SU-DHL-6 (cell line): ENCODE measurements around the gene KCNH6.

ENCODE experiments used
- H2AFZ ChIP-seq: fragments of 200-600 bp; sonication (generic); 2 replicates; pipeline ENCODE4 v1.6.1; 2014; ENCODE audit warnings: low read depth, mild to moderate bottlenecking, moderate library complexity, mixed read lengths, antibody characterized with exemption, low read length; ENCODE audit not compliant: severe bottlenecking
- H3F3A ChIP-seq: fragments of 200-600 bp; shearing (Covaris generic); 2 replicates; pipeline ENCODE4 v1.6.0; 2016; ENCODE audit warnings: antibody characterized with exemption, mild to moderate bottlenecking; ENCODE audit not compliant: insufficient read depth
- H3K27ac ChIP-seq: fragments of 200-600 bp; sonication (generic); 2 replicates; pipeline ENCODE4 v1.5.1; 2016; ENCODE audit warnings: low read depth, mild to moderate bottlenecking, low read length, moderate library complexity, mixed read lengths
- H3K27me3 ChIP-seq: fragments of 200-600 bp; sonication (generic), shearing (Covaris generic); 2 replicates; pipeline ENCODE4 v1.6.0; 2014; ENCODE audit warnings: mild to moderate bottlenecking, low read length
- H3K36me3 ChIP-seq: fragments of 200-600 bp; sonication (generic); 2 replicates; pipeline ENCODE4 v1.6.1; 2014; ENCODE audit warnings: mild to moderate bottlenecking, low read length, mixed read lengths
- H3K4me2 ChIP-seq: fragments of 300-600, 200-600 bp; shearing (Covaris generic), sonication (generic); 2 replicates; pipeline ENCODE4 v1.6.0; 2014; ENCODE audit warnings: low read length, low read depth, mild to moderate bottlenecking; ENCODE audit not compliant: poor library complexity, severe bottlenecking
- H3K4me3 ChIP-seq: fragments of 200-600 bp; sonication (generic); 2 replicates; pipeline ENCODE4 v1.5.1; 2014; ENCODE audit warnings: antibody characterized with exemption, low read length, mild to moderate bottlenecking, mixed read lengths; ENCODE audit not compliant: insufficient read depth, poor library complexity, severe bottlenecking
- H3K79me2 ChIP-seq: fragments of 200-600 bp; sonication (generic); 2 replicates; pipeline ENCODE4 v1.6.1; 2014; ENCODE audit warnings: mild to moderate bottlenecking, low read length, moderate library complexity; ENCODE audit not compliant: insufficient read depth
- H3K9ac ChIP-seq: fragments of 200-600 bp; sonication (generic); 2 replicates; pipeline ENCODE4 v1.7.0; 2014; ENCODE audit warnings: mild to moderate bottlenecking, low read length
- H3K9me2 ChIP-seq: fragments of 200-600 bp; sonication (generic); replicated peaks from 2 replicates; pipeline ENCODE4 v1.6.1; 2014; ENCODE audit warnings: low read length; ENCODE audit not compliant: insufficient read depth
- H3K9me3 ChIP-seq: fragments of 200-600 bp; sonication (generic); 2 replicates; pipeline ENCODE4 v1.6.1; 2014; ENCODE audit warnings: low read length, mixed read lengths; ENCODE audit not compliant: insufficient read depth
- H4K20me1 ChIP-seq: fragments of 200-600 bp; sonication (generic); 2 replicates; pipeline ENCODE4 v1.6.1; 2014; ENCODE audit warnings: low read depth, mild to moderate bottlenecking, antibody characterized with exemption, low read length, moderate library complexity, mixed read lengths
- EZH2phosphoT487 ChIP-seq: fragments of 200-600 bp; sonication (generic), shearing (Covaris generic); conservative IDR thresholded peaks from 2 replicates; pipeline ENCODE4 v1.6.1; 2018; ENCODE audit warnings: mild to moderate bottlenecking, antibody characterized with exemption, low read length, moderate library complexity, mixed read lengths
- TF ChIP-seq, protein P1 (sequence below): fragments of 200-600 bp; sonication (generic); IDR thresholded peaks from one replicate; pipeline ENCODE4 v1.5.1; 2017; ENCODE audit warnings: antibody characterized with exemption, mild to moderate bottlenecking, low read length, moderate library complexity; ENCODE audit not compliant: insufficient read depth, poor library complexity, severe bottlenecking

KCNH6 gene

DNA sequence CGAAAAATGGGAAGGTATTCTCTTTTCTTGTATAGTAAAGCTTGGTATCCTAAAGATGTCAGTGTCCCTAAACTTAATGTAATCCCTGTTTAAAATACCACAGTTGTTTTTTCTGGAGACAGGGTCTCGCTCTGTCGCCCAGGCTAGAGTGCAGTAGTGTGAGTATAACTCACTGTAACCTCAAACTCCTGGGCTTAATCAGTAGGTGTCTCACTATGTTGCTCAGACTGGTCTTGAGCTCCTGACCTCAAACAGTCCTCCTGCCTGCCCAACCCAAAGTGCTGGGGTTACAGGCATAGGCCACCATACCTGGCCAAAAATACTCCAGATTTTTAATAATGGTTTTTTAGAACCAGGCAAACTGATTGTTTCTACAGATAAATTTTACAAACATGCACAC is 35.3 kb downstream of the KCNH6 start:
- Histone ChIP-seq H3K9me2 (no peaks in the 10 kb centered on the region), H3K9me3 (no peaks in the 10 kb centered on the region), H2AFZ (no peak overlapping the region), H3K4me2 (no peak overlapping the region), H3K27ac (no peak overlapping the region), H3K4me3 (no peak overlapping the region), H4K20me1 (peaks cover 24% of the 10 kb centered on the region), H3K9ac (no peak overlapping the region), H3F3A (0 out of 2 replicates have a peak, but pooled peaks cover 6% of the 10 kb centered on the region), H3K27me3 (no peaks in the 10 kb centered on the region), H3K79me2 (peaks cover 93% of the 10 kb centered on the region), H3K36me3 (no peaks in the 10 kb centered on the region)
- TF ChIP-seq, protein P1, sequence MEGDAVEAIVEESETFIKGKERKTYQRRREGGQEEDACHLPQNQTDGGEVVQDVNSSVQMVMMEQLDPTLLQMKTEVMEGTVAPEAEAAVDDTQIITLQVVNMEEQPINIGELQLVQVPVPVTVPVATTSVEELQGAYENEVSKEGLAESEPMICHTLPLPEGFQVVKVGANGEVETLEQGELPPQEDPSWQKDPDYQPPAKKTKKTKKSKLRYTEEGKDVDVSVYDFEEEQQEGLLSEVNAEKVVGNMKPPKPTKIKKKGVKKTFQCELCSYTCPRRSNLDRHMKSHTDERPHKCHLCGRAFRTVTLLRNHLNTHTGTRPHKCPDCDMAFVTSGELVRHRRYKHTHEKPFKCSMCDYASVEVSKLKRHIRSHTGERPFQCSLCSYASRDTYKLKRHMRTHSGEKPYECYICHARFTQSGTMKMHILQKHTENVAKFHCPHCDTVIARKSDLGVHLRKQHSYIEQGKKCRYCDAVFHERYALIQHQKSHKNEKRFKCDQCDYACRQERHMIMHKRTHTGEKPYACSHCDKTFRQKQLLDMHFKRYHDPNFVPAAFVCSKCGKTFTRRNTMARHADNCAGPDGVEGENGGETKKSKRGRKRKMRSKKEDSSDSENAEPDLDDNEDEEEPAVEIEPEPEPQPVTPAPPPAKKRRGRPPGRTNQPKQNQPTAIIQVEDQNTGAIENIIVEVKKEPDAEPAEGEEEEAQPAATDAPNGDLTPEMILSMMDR, result no peak
- no peak for TF ChIP-seq EZH2phosphoT487

DNA sequence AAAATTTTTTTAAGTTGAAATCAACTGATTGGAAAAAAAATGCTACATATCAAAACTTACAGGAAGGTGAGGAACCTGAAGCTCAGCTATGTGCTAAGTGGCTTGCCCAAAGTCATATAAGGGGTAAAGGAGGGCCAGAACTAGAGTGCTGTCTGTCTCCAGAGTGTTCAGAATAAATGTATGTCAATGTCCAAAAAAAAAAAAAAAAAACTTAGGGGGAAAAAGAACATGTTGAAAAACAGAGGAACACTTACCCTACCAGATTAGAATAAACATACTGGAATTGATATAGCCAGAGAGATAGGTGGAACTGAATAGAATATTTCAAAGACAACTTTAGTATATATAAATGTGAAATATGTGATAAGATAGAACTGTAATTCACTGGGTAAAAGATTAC is 38.7 kb downstream of the KCNH6 start:
- Histone ChIP-seq H3K9me3 (no peaks in the 10 kb centered on the region), H3K27ac (no peak overlapping the region), H3K4me3 (no peak overlapping the region), H3K79me2 (peaks cover 87% of the 10 kb centered on the region), H3K9me2 (no peaks in the 10 kb centered on the region), H3K27me3 (no peaks in the 10 kb centered on the region), H3K4me2 (no peak overlapping the region), H3F3A (0 out of 2 replicates have a peak, but pooled peaks cover 6% of the 10 kb centered on the region), H4K20me1 (peaks cover 25% of the 10 kb centered on the region), H2AFZ (no peak overlapping the region), H3K9ac (no peak overlapping the region), H3K36me3 (no peaks in the 10 kb centered on the region)
- TF ChIP-seq EZH2phosphoT487, result no peak
- TF ChIP-seq, protein P1, result no peak

DNA sequence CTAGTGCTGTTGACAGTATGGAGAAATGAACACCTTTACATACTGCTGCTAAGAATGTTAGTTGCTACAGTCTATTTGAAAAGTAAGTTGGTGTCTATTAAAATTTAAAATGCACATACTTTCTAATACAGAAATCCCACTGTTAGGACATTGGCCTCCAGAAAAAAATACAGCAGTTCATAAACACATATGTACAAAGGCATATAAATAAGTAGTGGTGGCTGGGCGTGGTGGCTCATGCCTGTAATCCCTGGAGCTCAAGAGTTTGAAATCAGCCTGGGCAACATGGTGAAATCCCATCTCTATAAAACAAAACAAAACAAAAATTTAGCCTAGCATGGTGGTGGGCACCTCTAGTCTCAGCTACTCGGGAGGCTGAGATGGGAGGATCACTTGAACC is 40.2 kb downstream of the KCNH6 start:
- peaks cover 29% of the 10 kb centered on the region for H4K20me1 ChIP-seq
- H3K4me2 ChIP-seq, result no peak overlapping the region
- peaks cover 87% of the 10 kb centered on the region for H3K79me2 ChIP-seq
- H3K9ac ChIP-seq, result no peak overlapping the region
- no peaks in the 10 kb centered on the region for H3K9me3 ChIP-seq
- no peak for TF ChIP-seq EZH2phosphoT487
- TF ChIP-seq, protein P1, result no peak
- 0 out of 2 replicates have a peak, but pooled peaks cover 6% of the 10 kb centered on the region for H3F3A ChIP-seq
- no peaks in the 10 kb centered on the region for H3K36me3 ChIP-seq
- H3K4me3 ChIP-seq, result no peak overlapping the region
- no peak overlapping the region for H3K27ac ChIP-seq
- no peaks in the 10 kb centered on the region for H3K9me2 ChIP-seq
- H3K27me3 ChIP-seq, result no peaks in the 10 kb centered on the region
- no peak overlapping the region for H2AFZ ChIP-seq
